ENCODE data around the gene CDKN2D.
A peak's percentile ranks its signal among the peaks of the same experiment; 100 is the strongest.

The CDKN2D gene

GRCh38 chr19:10568826-10569651, at the start of gene CDKN2D:
CDKN2D (minus strand) TSS chr19:10568979; CDS start chr19:10568653, 326 bp downstream.
- peak; percentile 99 for DNase-seq

- no peak for DNase-seq
Measured at GRCh38 chr19:10617409-10618121, 48.8 kb upstream of the CDKN2D start.

- DNase-seq, result no peak
Measured at GRCh38 chr19:10615429-10616023, 46.7 kb upstream of the CDKN2D start.

- DNase-seq, result no peak
Measured at GRCh38 chr19:10612499-10613119, 43.8 kb upstream of the CDKN2D start.

GRCh38 chr19:10611907-10612306, 43.1 kb upstream of the CDKN2D start:
- DNase-seq, result peak; percentile 77

- DNase-seq, result no peak
Measured at GRCh38 chr19:10604460-10604980, 35.7 kb upstream of the CDKN2D start.

GRCh38 chr19:10603873-10604459, 35.2 kb upstream of the CDKN2D start:
- no peak for DNase-seq

GRCh38 chr19:10603084-10603872, 34.5 kb upstream of the CDKN2D start:
- DNase-seq, result no peak

- peak; percentile 80 for DNase-seq
Measured at GRCh38 chr19:10602330-10603083, 33.7 kb upstream of the CDKN2D start.

GRCh38 chr19:10601999-10602329, 33.2 kb upstream of the CDKN2D start:
- DNase-seq, result no peak

GRCh38 chr19:10600149-10600548, 31.4 kb upstream of the CDKN2D start:
- no peak for DNase-seq

GRCh38 chr19:10593820-10594637, 25.2 kb upstream of the CDKN2D start:
- no peak for DNase-seq

- no peak for DNase-seq
Measured at GRCh38 chr19:10593148-10593547, 24.4 kb upstream of the CDKN2D start.

- DNase-seq, result no peak
Measured at GRCh38 chr19:10587839-10588150, 19.0 kb upstream of the CDKN2D start.

GRCh38 chr19:10587022-10587838, 18.5 kb upstream of the CDKN2D start, which contains the start of gene AP1M2:
AP1M2 (minus strand) TSS chr19:10587312; CDS start chr19:10587231, 81 bp downstream.
- DNase-seq, result no peak

- DNase-seq, result no peak
Measured at GRCh38 chr19:10586396-10586795, 17.6 kb upstream of the CDKN2D start.

GRCh38 chr19:10583036-10583776, 14.4 kb upstream of the CDKN2D start:
- DNase-seq, result peak; percentile 15

- no peak for DNase-seq
Measured at GRCh38 chr19:10582091-10582490, 13.3 kb upstream of the CDKN2D start.

All from NCI-H82 (cell line).